Adrenal gland (tissue), 12 donors: ENCODE data around the gene CHN2. TPM values are rescaled to one million over a fixed set of nuclear protein-coding genes. Genes with fewer than 3 reads are reported as not detected.
A peak's percentile ranks its signal among the peaks of the same experiment; 100 is the strongest.

Experiments used
- DNase-seq, 7 donors: peaks; one replicate each; pipeline ENCODE4 v3.0.0-alpha.2; 2019 to 2020
- H3K27ac ChIP-seq, 5 donors: fragments of 200-600 bp; sonication (generic) in 4 of 5; 1 replicate in 3 of 5; 2 replicates in 2 of 5; pipeline versions ENCODE4 v1.5.1 to v1.8.0; 2016 to 2020; ENCODE audit warnings: mild to moderate bottlenecking in 1 of 5
- H3K27me3 ChIP-seq: fragments of 200-600 bp; 2 replicates; pipeline ENCODE4 v1.8.0; 2021
- H3K36me3 ChIP-seq, 2 donors: fragments of 200-600 bp; replicated peaks in 1 of 2; 1 replicate in 1 of 2; 2 replicates in 1 of 2; pipeline versions ENCODE4 v1.5.1 to v1.8.0; 2018 to 2022
- H3K4me1 ChIP-seq, 2 donors: fragments of 200-600 bp; replicated peaks in 1 of 2; 1 replicate in 1 of 2; 2 replicates in 1 of 2; pipeline versions ENCODE4 v1.5.1 to v1.8.0; 2018 to 2021
- H3K4me3 ChIP-seq, 4 donors: fragments of 200-600 bp; sonication (generic) in 3 of 4; one replicate each; pipeline ENCODE4 v1.5.1; 2016 to 2018
- H3K9me3 ChIP-seq, 3 donors: fragments of 200-600 bp; sonication (generic) in 1 of 3; replicated peaks in 1 of 3; 1 replicate in 2 of 3; 2 replicates in 1 of 3; pipeline versions ENCODE4 v1.5.1 to v1.8.0; 2016 to 2021
- POLR2A ChIP-seq, 2 donors: fragments of 450-650 bp; IDR thresholded peaks; one replicate each; pipeline ENCODE4 v1.6.1; 2017; ENCODE audit warnings: antibody characterized with exemption in 2 of 2, mild to moderate bottlenecking in 2 of 2, moderate library complexity in 1 of 2
- WGBS, 4 donors: extraction: QIAGEN DNeasy Blood & Tissue Kit in 2 of 4; methylation state at CpG; one replicate each; pipeline versions ENCODE4 v1.1.5 to v1.1.7; 2013 to 2017; 5-methylcytosine and 5-hydroxymethylcytosine counted together
- intact Hi-C, 2 donors: fragments of 100-400 bp; cut with DNase I; formaldehyde crosslinking; loops; one replicate each; pipeline versions ENCODE4 v1.14.1 to v1.15.0; 2022 to 2023
- polyA plus RNA-seq, 3 donors: library from polyadenylated mRNA; stranded (reverse); fragments of 200-250 nt in 2 of 3; fragments of 350-450 nt in 1 of 3; fragmentation: Illumina TruSeq in 1 of 3; extraction: RNeasy Lipid Tissue Mini Kit (QIAGEN cat#74804) in 1 of 3; gene quantifications; one replicate each; pipeline ENCODE4 v1.2.3, GENCODE V29; 2013 to 2014
- total RNA-seq, 9 donors: library from RNA; depleted of rRNA in 4 of 9; stranded (reverse); fragments of >200 nt in 4 of 9; fragments of 120-200 nt in 1 of 9; fragmentation: NEBNext Ultra II Directional in 1 of 9; extraction: Animal tissue kit (Norgen Biotek cat#: 25700) in 1 of 9; gene quantifications; one replicate each; pipeline versions ENCODE4 v1.1.0 to v1.2.4, GENCODE V29; 2013 to 2023
- TF ChIP-seq, protein P1 (sequence below), 6 experiments: fragments of 450-650 bp in 4 of 6; fragments of 200-600 bp in 2 of 6; sonication (generic) in 1 of 6; IDR thresholded peaks; 1 replicate in 5 of 6; 2 replicates in 1 of 6; pipeline versions ENCODE4 v1.5.1 to v1.8.0; 2016 to 2021; ENCODE audit warnings: antibody characterized with exemption in 6 of 6, mild to moderate bottlenecking in 2 of 6, moderate library complexity in 1 of 6
- donor health status: healthy with polysubstance abuse.
- donor health status: Bipolar disorder and iron deficiency.
- donor health status: DM: yes; HTN: yes; CAD: no.
- donor health status: DM: no; HTN: no; CAD: no.
- donor health status: DM: no; HTN: no; CAD: no.
- donor health status: DM: yes; HTN: yes; CAD: no.

CHN2 gene
- total and polyA plus RNA-seq, 12 donors = 2.7 to 35.4 (median 11.5) TPM

GRCh38 chr7:29302666-29303395 is 108.3 kb downstream of the CHN2 start:
- H3K36me3 ChIP-seq = no peaks in the 10 kb centered on the region
- H3K27me3 ChIP-seq = no peaks in the 10 kb centered on the region
- intact Hi-C loops = no loop called here
- peaks cover 0 to 3% of the 10 kb centered on the region in 2 donors for H3K4me1 ChIP-seq
- no peak for TF ChIP-seq POLR2A (IDR thresholded peaks at IDR 0.05)
- no peak overlapping the region for H3K4me3 ChIP-seq
- H3K9me3 ChIP-seq = no peaks in the 10 kb centered on the region
- no peak for DNase-seq
- no peak overlapping the region for H3K27ac ChIP-seq
- 92 to 96% (median 93%) methylated on average over 12 of the region's 12 CpGs for WGBS, 4 donors

DNA sequence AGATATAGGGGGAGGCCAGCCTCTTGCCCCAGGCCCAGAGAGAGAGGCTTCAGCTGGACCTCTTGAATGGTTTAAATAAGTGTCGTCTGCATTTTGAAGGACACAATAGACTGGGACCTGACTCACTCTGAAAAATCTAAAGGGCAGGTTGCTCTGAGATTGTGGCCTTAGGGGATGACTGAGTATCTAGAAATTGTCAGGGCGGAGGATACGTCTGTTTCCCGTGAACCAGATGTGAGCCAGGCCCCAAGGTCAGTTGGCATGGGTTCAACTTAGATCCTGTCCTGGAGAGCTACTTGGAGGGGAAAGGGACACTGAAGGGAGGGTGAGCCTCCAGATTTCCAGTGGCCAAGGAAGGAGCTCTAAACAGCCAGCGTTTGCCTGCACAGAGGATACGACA is 110.2 kb downstream of the CHN2 start:
- Histone ChIP-seq H3K36me3 (no peaks in the 10 kb centered on the region), H3K27ac (peak overlapping the region in 1 of 5 donors; percentile 64), H3K4me3 (no peak overlapping the region), H3K9me3 (no peaks in the 10 kb centered on the region), H3K27me3 (no peaks in the 10 kb centered on the region), H3K4me1 (peaks cover 0 to 3% of the 10 kb centered on the region in 2 donors)
- no peak for TF ChIP-seq POLR2A (IDR thresholded peaks at IDR 0.05)
- TF ChIP-seq, protein P1, sequence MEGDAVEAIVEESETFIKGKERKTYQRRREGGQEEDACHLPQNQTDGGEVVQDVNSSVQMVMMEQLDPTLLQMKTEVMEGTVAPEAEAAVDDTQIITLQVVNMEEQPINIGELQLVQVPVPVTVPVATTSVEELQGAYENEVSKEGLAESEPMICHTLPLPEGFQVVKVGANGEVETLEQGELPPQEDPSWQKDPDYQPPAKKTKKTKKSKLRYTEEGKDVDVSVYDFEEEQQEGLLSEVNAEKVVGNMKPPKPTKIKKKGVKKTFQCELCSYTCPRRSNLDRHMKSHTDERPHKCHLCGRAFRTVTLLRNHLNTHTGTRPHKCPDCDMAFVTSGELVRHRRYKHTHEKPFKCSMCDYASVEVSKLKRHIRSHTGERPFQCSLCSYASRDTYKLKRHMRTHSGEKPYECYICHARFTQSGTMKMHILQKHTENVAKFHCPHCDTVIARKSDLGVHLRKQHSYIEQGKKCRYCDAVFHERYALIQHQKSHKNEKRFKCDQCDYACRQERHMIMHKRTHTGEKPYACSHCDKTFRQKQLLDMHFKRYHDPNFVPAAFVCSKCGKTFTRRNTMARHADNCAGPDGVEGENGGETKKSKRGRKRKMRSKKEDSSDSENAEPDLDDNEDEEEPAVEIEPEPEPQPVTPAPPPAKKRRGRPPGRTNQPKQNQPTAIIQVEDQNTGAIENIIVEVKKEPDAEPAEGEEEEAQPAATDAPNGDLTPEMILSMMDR (IDR thresholded peaks at IDR 0.05) = no peak
- 15 to 42% (median 36%) methylated on average over 4 to 6 of the region's 6 CpGs for WGBS, 4 donors
- intact Hi-C loops = no loop called here
- DNase-seq = peak; percentile 49 to 83 (median 66)

DNA sequence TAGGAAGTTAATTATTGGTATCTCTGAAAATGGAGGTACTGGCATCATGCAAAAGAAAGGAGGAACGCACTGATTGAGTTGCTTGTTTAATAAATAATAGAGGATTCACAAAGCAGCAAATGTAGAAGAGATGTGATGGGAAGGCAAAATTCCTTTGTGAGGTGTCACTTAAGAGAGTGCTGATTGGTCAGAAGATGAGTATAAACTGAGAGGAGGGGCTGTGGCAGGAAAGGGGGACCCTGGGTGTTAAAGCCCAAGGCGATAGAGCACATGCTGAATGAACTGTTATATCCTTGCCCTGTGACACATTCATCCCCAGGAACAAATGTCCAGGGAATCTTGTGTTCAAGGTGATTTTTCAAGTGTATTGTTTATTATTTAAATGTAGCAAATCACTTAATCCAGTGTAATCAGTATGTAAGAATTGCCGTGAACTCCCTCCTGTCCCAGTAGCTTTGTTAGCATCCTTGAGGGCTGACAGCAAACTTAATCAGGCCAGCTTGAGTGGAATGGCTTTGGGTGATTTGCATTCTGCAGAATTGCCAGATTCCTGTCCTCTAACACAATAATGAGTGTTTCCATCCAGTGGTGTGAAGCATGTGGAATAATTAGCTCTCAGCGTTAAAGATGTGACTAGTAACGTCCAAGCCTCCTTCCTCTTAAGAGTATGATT is 111.9 kb downstream of the CHN2 start:
- Histone ChIP-seq H3K27me3 (no peaks in the 10 kb centered on the region), H3K36me3 (no peaks in the 10 kb centered on the region), H3K4me3 (no peak overlapping the region), H3K4me1 (peaks cover 0 to 3% of the 10 kb centered on the region in 2 donors), H3K27ac (no peak overlapping the region), H3K9me3 (no peaks in the 10 kb centered on the region)
- TF ChIP-seq POLR2A (IDR thresholded peaks at IDR 0.05) = no peak
- TF ChIP-seq, protein P1 (IDR thresholded peaks at IDR 0.05) = no peak
- intact Hi-C loops = no loop called here
- 73 to 83% (median 82%) methylated on average over 5 of the region's 5 CpGs for WGBS, 4 donors
- no peak for DNase-seq

DNA sequence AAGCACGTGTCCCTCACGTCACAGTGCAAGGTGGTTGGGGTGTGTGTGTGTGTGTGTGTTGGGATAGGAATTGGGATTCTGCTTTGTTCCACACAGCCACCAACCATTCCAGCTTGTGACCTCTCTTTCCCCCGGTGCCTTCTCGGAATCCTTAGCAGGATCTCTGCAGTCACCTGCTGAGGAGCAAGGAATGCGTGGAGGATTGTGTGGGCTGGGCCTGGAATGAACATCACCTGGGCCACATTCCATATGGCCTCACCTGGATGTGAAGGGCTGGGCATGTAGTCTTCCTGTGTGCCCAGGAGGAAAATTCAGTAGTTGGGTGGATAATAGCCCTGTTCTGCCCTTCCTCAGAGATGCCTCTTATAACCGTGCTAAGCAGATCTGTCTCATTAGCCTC is 113.8 kb downstream of the CHN2 start:
- H3K36me3 ChIP-seq = no peaks in the 10 kb centered on the region
- no peak overlapping the region for H3K27ac ChIP-seq
- no peaks in the 10 kb centered on the region for H3K27me3 ChIP-seq
- H3K4me1 ChIP-seq = peaks cover 0 to 3% of the 10 kb centered on the region in 2 donors
- intact Hi-C loops = no loop called here
- DNase-seq = no peak
- no peak overlapping the region for H3K4me3 ChIP-seq
- TF ChIP-seq, protein P1 (IDR thresholded peaks at IDR 0.05) = no peak
- WGBS, 4 donors = 82 to 98% (median 89%) methylated on average over 6 of the region's 6 CpGs
- H3K9me3 ChIP-seq = no peaks in the 10 kb centered on the region
